ENCODE measurements around the gene SMS.

- TF ChIP-seq POLR2A (IDR thresholded peaks at IDR 0.05) (no peak), POLR2AphosphoS5 (IDR thresholded peaks at IDR 0.05) (no peak)
These were observed 35.3 kb downstream of the SMS start for GRCh38 chrX:21975812-21976211.

All from spleen (tissue), 3 donors.